Activated naive CD8-positive, alpha-beta T cell (primary cell): ENCODE results near the gene CD79A.

Experiments used
- H3K27ac Mint-ChIP-seq: one replicate; pipeline ENCODE4 v1.8.0; 2021; ENCODE audit warnings: mixed read lengths
- H3K27me3 Mint-ChIP-seq: one replicate; pipeline ENCODE4 v1.8.0; 2021; ENCODE audit warnings: mixed read lengths
- H3K36me3 Mint-ChIP-seq: one replicate; pipeline ENCODE4 v1.8.0; 2021; ENCODE audit warnings: mixed read lengths
- H3K4me1 Mint-ChIP-seq: one replicate; pipeline ENCODE4 v1.8.0; 2021; ENCODE audit warnings: low read depth, mixed read lengths
- H3K4me3 Mint-ChIP-seq: one replicate; pipeline ENCODE4 v1.8.0; 2021; ENCODE audit warnings: mild to moderate bottlenecking, mixed read lengths
- H3K9me3 Mint-ChIP-seq: one replicate; pipeline ENCODE4 v1.8.0; 2021; ENCODE audit warnings: low read depth, mixed read lengths

Gene CD79A

DNA sequence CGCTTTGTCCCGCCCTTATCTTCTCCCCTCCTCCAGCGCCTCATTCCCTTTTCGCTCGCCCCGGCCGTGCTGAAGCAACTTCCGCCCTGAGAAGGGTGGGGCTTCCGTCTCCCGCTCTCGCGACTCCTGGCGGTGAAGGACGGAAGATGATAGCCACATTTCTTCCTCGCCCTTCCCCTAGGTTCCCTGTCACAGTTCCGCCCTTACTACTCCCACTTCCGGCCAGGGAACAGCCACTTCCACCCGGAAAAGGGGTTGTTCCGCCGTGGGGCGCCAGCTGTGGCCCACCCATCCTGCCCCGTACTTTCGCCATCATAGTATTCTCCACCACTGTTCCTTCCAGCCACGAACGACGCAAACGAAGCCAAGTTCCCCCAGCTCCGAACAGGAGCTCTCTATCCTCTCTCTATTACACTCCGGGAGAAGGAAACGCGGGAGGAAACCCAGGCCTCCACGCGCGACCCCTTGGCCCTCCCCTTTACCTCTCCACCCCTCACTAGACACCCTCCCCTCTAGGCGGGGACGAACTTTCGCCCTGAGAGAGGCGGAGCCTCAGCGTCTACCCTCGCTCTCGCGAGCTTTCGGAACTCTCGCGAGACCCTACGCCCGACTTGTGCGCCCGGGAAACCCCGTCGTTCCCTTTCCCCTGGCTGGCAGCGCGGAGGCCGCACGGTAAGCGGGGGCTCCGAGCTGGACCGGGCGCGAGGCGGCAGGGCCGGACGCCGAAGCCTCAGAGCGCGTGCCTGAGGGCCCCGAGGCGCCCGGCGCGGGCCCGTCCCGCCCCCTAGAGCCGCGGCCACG, 17.3 kb upstream of the CD79A start, which contains the start of gene RPS19:
Gene RPS19 (plus strand): TSS at position 638 of the 801 bp plus-strand sequence. CDS start 520 bp downstream, outside the sequence.
- Mint-ChIP-seq H3K27me3 (no peaks in the 10 kb centered on the region), H3K4me3 (peak within 1 kb of the TSS; percentile 95), H3K36me3 (peaks cover 23% of the 10 kb centered on the region), H3K4me1 (peaks cover 39% of the 10 kb centered on the region), H3K9me3 (no peaks in the 10 kb centered on the region), H3K27ac (peak within 1 kb of the TSS; percentile 100)

DNA sequence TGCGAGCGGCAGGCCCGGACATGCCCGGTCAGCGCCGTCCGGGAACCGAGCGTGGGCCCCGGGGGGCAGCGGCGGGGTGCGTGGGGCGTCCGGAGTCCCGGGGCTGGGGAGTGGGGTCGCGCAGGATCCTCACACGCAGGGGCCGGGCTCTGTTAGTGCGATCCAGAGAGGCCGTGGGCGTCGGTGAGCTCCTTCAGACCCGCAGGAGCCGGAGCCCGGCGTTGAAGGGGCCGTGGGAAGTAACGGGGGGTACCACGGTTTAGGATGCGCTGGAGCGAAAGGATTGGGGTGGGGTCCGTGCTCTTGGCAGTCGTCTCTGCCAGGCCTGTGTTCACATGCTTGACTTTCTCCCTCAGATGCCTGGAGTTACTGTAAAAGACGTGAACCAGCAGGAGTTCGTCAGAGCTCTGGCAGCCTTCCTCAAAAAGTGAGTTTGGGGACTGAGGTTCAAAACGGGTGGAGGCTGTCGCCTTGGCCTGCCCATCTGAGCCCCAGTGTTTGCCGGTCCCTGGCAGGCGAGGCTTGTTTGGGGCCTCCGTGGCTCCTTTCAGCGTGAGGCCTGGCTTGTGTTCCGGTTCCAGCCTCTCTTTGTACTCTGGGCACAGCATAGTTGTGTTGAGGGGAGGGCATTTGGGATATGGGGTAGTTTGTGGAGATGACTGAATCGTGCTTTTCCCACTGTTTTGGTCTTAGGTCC, 16.5 kb upstream of the CD79A start:
- H3K4me1 Mint-ChIP-seq: peaks cover 42% of the 10 kb centered on the region
- peak overlapping the region; percentile 95 for H3K4me3 Mint-ChIP-seq
- no peaks in the 10 kb centered on the region for H3K27me3 Mint-ChIP-seq
- peak overlapping the region; percentile 96 for H3K27ac Mint-ChIP-seq
- no peaks in the 10 kb centered on the region for H3K9me3 Mint-ChIP-seq
- peaks cover 23% of the 10 kb centered on the region for H3K36me3 Mint-ChIP-seq

DNA sequence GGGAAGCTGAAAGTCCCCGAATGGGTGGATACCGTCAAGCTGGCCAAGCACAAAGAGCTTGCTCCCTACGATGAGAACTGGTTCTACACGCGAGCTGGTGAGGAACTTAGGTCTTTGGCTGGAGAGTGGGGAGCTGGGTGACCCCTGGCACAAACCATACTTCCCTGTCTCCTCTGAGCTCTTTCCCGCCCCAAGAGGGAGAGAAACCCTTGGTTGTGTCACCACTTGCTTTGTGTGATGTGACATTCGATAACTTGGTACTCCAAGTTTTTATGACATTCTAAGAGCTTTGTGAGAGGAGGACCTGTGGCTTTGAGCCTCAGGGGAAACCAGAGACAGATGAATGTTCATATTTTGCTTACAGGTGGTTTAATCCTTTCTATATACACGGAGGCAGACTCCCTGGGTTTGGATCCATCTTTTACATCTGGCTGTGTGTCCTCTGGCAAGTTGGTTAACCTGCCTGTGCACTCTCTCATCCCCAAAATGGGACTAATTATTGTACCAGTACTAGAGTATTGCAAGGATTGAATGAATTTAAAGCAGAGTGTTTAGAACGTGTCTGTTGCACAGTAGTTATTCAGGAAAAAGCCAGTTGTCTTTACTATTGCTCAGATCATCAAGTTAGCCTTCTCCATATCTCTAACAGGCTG, 15.8 kb upstream of the CD79A start:
- Mint-ChIP-seq H3K9me3 (no peaks in the 10 kb centered on the region), H3K27me3 (no peaks in the 10 kb centered on the region), H3K4me1 (peaks cover 46% of the 10 kb centered on the region), H3K27ac (peak overlapping the region; percentile 96), H3K36me3 (peaks cover 23% of the 10 kb centered on the region), H3K4me3 (peak overlapping the region; percentile 95)

DNA sequence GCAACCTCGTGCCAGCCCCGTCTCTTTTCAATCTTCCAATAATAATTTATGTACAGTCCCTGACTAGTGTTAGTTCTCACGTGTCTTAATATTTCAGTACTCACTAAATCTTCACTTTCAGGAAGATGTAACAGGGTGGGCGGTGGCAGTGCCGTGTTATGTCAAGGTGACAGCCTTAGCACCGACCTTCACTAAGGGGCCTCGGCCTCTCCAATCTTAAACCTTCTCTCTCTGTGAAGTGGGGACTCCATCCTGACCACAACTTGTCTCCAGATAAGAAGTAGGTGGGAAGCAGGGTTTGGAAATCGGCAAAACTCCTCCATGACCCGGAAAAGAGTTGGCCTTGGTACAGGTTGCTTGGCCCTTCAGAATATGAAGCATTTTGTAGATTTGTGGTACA, 15.2 kb upstream of the CD79A start:
- peak overlapping the region; percentile 95 for H3K4me3 Mint-ChIP-seq
- H3K27ac Mint-ChIP-seq: peak overlapping the region; percentile 96
- peaks cover 49% of the 10 kb centered on the region for H3K4me1 Mint-ChIP-seq
- H3K9me3 Mint-ChIP-seq: no peaks in the 10 kb centered on the region
- peaks cover 23% of the 10 kb centered on the region for H3K36me3 Mint-ChIP-seq
- no peaks in the 10 kb centered on the region for H3K27me3 Mint-ChIP-seq

DNA sequence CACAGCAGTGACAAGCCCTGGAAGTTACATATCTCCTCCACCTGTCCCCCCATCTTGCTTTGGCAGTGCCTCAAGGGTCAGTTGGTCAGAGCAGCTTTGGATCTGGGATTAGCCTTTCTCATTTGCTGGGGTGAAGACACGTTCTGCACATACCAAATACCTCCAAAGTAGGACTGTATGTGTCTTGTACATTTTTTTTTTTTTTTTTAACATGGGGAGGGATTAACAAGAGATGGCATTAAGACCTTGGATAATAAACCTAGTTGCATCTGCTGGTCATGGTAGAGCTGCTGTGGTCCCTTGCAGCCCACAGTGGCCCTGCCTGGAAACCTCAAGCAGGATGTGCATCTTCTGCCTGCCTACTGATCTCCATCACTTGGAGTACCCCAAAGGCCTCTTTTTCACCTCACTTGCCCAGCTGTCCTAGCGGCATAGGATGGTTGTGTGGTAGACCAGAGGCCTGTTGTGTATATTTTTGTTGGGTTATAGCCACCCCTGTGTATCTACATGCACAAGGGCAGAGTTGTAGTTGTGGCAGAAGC, 14.6 kb upstream of the CD79A start:
- H3K36me3 Mint-ChIP-seq: peaks cover 23% of the 10 kb centered on the region
- no peaks in the 10 kb centered on the region for H3K9me3 Mint-ChIP-seq
- peaks cover 53% of the 10 kb centered on the region for H3K4me1 Mint-ChIP-seq
- peak overlapping the region; percentile 95 for H3K4me3 Mint-ChIP-seq
- peak overlapping the region; percentile 96 for H3K27ac Mint-ChIP-seq
- no peaks in the 10 kb centered on the region for H3K27me3 Mint-ChIP-seq

DNA sequence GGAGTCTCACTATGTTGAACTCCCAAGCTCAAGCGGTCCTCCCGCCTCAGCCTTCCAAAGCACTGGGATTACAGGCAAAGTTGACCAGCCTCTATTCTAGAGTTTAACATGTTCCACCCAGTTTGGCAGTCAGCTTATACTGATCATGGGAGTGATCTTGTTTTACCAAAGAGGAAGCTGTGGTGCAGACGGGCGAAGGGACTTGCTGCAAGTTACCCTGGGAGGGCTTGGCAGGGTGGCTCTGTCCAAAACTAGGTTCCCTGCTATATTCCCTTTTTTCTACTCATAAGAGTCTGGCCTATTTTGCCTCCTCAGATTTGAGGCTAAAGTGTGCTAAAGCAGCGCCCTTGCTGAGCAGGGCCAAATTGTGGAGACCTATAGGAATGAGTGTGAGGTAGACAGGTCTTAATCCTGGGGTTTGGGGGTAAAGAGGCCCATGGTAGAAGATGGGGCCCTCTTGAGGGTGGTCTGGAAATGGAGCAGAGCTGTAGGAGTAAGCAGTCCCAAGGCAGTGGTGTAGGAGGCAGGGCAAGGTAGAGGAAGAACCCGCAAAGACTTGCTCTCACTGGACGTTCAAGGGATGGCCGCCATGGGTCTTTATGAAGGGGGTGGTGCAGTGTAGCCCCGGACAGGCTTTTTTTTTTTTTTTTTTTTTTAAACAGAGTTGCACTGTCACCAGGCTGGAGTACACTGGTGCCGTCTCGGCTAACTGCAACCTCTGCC, 13.7 kb upstream of the CD79A start:
- Mint-ChIP-seq H3K27me3 (no peaks in the 10 kb centered on the region), H3K27ac (peak overlapping the region; percentile 96), H3K36me3 (peaks cover 25% of the 10 kb centered on the region)

DNA sequence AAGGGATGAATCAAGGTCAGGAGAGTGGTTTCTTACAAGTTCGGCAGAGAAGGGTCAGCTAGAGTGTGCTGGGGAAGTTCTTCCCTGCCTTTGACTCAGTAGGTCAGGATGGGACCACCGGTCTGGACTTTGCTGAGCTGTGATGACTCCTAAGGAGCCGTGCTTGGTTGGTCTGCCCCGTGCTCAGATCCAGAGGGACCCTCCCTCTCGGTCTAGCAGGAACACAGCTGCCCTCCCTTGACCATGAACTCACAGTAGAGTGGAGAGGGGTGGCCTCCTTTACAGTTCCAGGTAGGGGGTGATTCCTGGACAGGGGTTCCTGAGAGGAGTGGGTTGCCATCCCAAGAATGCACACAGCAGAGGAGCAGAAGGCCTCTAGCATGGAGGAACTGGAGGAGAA, 12.7 kb upstream of the CD79A start:
- peaks cover 25% of the 10 kb centered on the region for H3K36me3 Mint-ChIP-seq

More for the DNA sequence above, 13.7 kb upstream of the CD79A start:
- no peaks in the 10 kb centered on the region for H3K9me3 Mint-ChIP-seq
- peaks cover 61% of the 10 kb centered on the region for H3K4me1 Mint-ChIP-seq
- peak overlapping the region; percentile 95 for H3K4me3 Mint-ChIP-seq

DNA sequence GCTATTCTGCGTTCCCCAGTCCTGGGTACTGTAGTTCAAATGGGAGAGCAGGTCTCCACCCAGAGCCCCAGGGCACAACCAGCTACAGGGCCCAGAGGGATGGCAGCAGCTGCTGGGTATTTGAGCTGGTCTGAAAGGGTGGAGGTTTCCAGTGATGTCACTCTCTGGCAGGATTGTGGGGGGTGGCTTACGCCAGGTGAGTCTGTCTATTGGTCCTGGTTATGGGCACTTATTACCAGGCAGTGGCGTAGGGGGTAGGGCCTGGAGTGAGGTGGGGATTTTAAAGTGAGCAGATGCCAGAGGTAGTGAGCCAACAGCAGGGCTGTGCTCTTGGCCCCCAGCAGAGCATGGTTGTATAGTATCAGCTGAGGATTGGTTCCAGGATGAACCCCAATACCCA, 10.8 kb upstream of the CD79A start:
- H3K27ac Mint-ChIP-seq: peak overlapping the region; percentile 87
- H3K27me3 Mint-ChIP-seq: no peaks in the 10 kb centered on the region
- peaks cover 79% of the 10 kb centered on the region for H3K4me1 Mint-ChIP-seq
- peak overlapping the region; percentile 65 for H3K4me3 Mint-ChIP-seq
- peaks cover 23% of the 10 kb centered on the region for H3K36me3 Mint-ChIP-seq
- no peaks in the 10 kb centered on the region for H3K9me3 Mint-ChIP-seq

More for the DNA sequence above, 12.7 kb upstream of the CD79A start:
- Mint-ChIP-seq H3K4me1 (peaks cover 64% of the 10 kb centered on the region), H3K27me3 (no peaks in the 10 kb centered on the region), H3K4me3 (peak overlapping the region; percentile 82), H3K27ac (peak overlapping the region; percentile 91), H3K9me3 (no peaks in the 10 kb centered on the region)

DNA sequence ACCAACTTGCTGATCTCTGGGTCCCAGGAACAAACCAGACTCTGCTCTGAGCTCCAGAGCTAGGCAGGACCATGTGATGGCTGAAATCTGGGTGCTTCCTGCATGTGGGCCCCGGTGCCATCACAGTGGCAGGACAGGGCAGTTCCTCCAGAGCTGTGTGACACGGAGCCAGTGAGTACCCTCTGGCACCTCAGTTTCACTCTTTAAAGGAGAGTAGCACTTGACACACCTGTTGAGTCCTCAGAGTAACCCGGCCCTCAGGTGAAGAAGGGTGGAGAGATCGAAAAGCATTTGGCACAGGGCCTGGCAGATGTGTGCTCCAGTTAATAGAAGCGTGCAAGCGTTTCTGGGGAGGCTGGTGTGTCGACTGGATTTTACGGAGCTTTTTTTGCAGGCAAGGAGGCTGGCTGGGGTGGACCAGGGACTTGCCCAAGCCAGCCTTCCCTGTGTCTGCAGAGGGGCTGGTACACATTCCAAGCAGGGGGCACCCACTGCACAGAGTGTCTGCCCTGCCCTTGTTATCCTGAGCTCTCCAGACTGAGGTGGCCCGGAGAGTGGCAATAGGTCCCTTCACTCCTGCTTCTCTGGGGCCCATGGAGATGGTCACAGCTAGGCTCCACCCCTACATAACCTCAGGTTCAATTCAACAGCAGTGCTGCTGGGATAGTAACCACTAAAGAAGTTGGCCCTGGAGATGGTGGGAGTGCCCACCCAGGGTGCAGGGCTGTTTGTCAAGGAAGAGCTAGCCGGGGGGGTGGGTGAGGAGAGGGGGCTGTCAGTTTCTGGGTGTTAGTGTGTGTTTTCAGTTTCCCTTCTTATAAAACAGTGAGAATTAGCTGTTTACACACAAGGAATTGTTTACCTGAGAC, 8.7 kb upstream of the CD79A start:
- Mint-ChIP-seq H3K9me3 (no peaks in the 10 kb centered on the region), H3K4me1 (peaks cover 78% of the 10 kb centered on the region), H3K27me3 (no peaks in the 10 kb centered on the region), H3K4me3 (peak overlapping the region; percentile 73), H3K36me3 (peaks cover 14% of the 10 kb centered on the region), H3K27ac (peak overlapping the region; percentile 95)

DNA sequence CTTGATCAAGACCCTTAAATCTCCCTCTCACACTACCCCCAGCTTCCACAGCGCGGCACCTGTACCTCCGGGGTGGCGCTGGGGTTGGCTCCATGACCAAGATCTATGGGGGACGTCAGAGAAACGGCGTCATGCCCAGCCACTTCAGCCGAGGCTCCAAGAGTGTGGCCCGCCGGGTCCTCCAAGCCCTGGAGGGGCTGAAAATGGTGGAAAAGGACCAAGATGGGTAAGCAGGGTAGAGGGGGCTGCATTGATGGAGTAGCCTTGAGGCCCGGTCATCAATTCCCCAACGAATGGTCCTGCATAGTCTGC, 8.1 kb upstream of the CD79A start:
- peak overlapping the region; percentile 73 for H3K4me3 Mint-ChIP-seq
- peak overlapping the region; percentile 95 for H3K27ac Mint-ChIP-seq
- no peaks in the 10 kb centered on the region for H3K27me3 Mint-ChIP-seq
- peaks cover 81% of the 10 kb centered on the region for H3K4me1 Mint-ChIP-seq
- H3K9me3 Mint-ChIP-seq: no peaks in the 10 kb centered on the region
- H3K36me3 Mint-ChIP-seq: peaks cover 12% of the 10 kb centered on the region

DNA sequence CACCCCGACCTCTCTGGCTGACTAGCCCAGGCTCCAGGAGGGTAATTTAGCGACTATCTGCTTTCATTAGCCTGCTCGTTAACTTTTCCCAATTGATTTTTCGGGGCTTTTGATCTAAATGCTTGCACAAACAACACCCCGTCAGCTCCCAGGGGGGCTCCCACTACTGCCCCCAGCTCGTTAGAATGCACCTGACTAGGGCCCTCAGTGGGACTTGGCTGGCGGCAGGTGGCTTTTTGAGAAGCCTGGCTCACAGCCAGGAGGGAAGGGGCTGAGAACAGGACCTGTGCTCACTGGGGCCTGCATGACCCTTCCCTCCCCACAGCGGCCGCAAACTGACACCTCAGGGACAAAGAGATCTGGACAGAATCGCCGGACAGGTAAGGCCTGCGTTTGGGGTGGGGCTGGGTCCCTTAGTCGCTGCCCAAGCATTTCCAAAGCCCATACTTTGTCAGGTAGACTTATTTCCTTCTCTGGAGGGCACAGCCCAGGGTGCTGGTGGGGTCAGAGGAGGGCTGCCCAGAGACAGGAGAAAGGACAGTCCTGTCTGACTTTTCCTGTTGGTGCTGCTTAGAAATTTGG, 7.6 kb upstream of the CD79A start:
- H3K9me3 Mint-ChIP-seq: no peaks in the 10 kb centered on the region
- peak overlapping the region; percentile 73 for H3K4me3 Mint-ChIP-seq
- H3K36me3 Mint-ChIP-seq: peaks cover 9% of the 10 kb centered on the region
- peak overlapping the region; percentile 95 for H3K27ac Mint-ChIP-seq
- H3K27me3 Mint-ChIP-seq: no peaks in the 10 kb centered on the region
- peaks cover 81% of the 10 kb centered on the region for H3K4me1 Mint-ChIP-seq

DNA sequence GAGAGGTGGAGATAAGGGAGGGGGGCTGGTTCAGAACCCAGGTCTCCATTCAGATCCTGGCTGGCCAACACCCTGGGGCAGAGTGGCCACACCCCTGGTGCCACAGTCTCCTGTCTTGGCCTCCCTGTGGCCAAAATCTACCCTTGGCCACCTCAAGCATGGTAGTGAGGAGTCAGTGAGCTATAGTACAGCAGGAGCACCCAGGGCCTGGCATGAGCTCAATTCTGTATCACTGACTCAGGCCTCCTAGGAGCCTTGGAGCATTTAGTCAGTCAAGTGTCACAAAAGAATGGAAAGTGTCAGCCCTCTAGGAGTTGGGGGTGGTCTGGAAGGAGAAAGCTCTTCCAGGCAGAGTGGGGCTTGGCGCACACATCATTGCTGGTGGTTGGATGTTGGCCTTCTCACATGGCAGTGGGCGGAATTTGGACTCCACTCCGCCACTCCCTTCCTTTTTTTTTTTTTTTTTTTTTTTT, 6.6 kb upstream of the CD79A start:
- Mint-ChIP-seq H3K4me3 (peak overlapping the region; percentile 73), H3K27ac (peak overlapping the region; percentile 95), H3K9me3 (no peaks in the 10 kb centered on the region), H3K4me1 (peaks cover 82% of the 10 kb centered on the region), H3K27me3 (no peaks in the 10 kb centered on the region), H3K36me3 (peaks cover 9% of the 10 kb centered on the region)

DNA sequence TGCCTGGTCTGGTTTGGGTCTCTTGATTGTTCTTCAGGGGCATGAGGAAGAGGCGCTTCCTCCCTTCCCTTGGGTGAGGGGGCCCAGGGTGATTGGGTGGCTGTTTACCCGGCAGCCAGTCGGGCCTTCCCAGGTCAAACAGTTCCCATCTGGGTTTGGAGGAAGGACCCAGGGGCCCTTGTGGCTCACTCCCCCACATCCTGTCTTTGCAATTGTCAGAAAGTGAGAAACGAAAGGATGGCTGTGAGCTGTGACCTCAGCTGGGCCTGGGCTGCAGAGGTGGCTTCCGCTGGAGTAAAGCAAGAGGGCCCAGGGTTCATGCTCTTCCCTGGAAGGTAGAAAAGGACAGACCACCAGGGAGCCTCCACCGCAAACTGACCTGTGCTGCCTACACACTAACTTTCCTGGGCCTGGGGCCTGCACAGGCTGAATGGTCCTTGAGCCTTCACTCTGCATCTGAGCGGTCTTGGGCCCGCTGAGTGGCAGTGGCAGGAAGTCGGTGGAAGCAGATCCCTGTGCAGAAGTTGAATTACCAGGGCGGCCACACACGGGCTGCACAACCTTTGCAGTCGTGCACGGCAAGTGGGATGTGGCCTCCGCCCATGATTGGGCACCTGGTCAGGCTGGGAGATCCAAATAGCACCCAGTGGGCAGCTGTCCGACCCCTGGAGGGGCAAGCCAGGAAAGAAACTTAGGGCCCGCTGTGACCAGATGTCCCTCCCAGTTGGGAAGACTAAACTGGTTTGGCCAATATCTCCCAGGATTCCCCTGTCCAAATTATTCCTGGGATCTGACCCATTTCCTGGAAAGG, 5.3 kb upstream of the CD79A start:
- Mint-ChIP-seq H3K4me3 (peak overlapping the region; percentile 84), H3K36me3 (peaks cover 9% of the 10 kb centered on the region), H3K27me3 (no peaks in the 10 kb centered on the region), H3K4me1 (peaks cover 86% of the 10 kb centered on the region), H3K9me3 (no peaks in the 10 kb centered on the region), H3K27ac (peak overlapping the region; percentile 97)
